Endothelial cell of umbilical vein (primary cell): ENCODE results near the gene SYT14. TPM values are rescaled to one million over a fixed set of nuclear protein-coding genes. Genes with fewer than 3 reads are reported as not detected.

Experiments used
- BruUV-seq: library from RNA; stranded (reverse); fragments of 400-500 nt; replicated peaks from 2 replicates; lab custom pipeline; 2021; lab: Mats Ljungman, UMichigan
- CTCF ChIA-PET: fragments of 300-600, 350-600 bp; sonication (Branson Sonifier 250); formaldehyde crosslinking; loops from one replicate; lab custom pipeline; 2021; ENCODE audit warnings: antibody characterized with exemption, inconsistent platforms; lab: Charles Lee
- POLR2A ChIA-PET: fragments of 300-600, 350-600 bp; sonication (Branson Sonifier 250); formaldehyde crosslinking; loops from one replicate; lab custom pipeline; 2021; ENCODE audit warnings: antibody characterized with exemption, inconsistent platforms; lab: Charles Lee
- DNase-seq: peaks from one replicate; pipeline ENCODE4 v3.0.0-alpha.2; 2011; ENCODE audit warnings: low read depth, low spot score
- FAIRE-seq: peaks from 2 replicates; lab custom pipeline; 2011; peaks lifted over from hg19 to GRCh38; lab: Jason Lieb, UNC
- H2AFZ ChIP-seq: 2 replicates; pipeline ENCODE4 v1.6.0; 2012; ENCODE audit warnings: low read depth, low read length, control low read depth, inconsistent platforms
- H3K27ac ChIP-seq: 2 replicates; pipeline ENCODE4 v1.5.1; 2011; ENCODE audit warnings: low read depth, mild to moderate bottlenecking, control low read depth, low read length, moderate library complexity; ENCODE audit not compliant: insufficient read depth
- H3K27me3 ChIP-seq, 2 experiments: 2 replicates each; pipeline versions ENCODE4 v1.6.0 to v1.6.1; 2011; ENCODE audit warnings: low read length in 2 of 2, mixed read lengths in 1 of 2; ENCODE audit not compliant: control insufficient read depth in 2 of 2, insufficient read depth in 2 of 2
- H3K36me3 ChIP-seq, 2 experiments: 2 replicates in 1 of 2; 3 replicates in 1 of 2; pipeline ENCODE4 v1.5.1; 2011; ENCODE audit warnings: low read length in 2 of 2, mild to moderate bottlenecking in 1 of 2, moderate library complexity in 1 of 2; ENCODE audit not compliant: control insufficient read depth in 2 of 2, insufficient read depth in 2 of 2; ENCODE audit errors: extremely low read depth in 1 of 2
- H3K4me1 ChIP-seq: 3 replicates; pipeline ENCODE4 v1.5.1; 2011; ENCODE audit warnings: mild to moderate bottlenecking, low read length; ENCODE audit not compliant: control insufficient read depth, insufficient read depth; ENCODE audit errors: extremely low read depth
- H3K4me2 ChIP-seq: 2 replicates; pipeline ENCODE4 v1.6.1; 2011; ENCODE audit warnings: low read length, control low read depth, mixed read lengths; ENCODE audit not compliant: insufficient read depth
- H3K4me3 ChIP-seq, 3 experiments: fragments of 200-600 bp in 1 of 3; sonication (generic), shearing (Covaris generic) in 1 of 3; replicated peaks in 1 of 3; 2 replicates each; pipeline ENCODE4 v1.5.1; 2011 to 2016; ENCODE audit warnings: control low read depth in 3 of 3, low read length in 3 of 3, mild to moderate bottlenecking in 2 of 3, inconsistent platforms in 1 of 3, low read depth in 1 of 3, moderate library complexity in 1 of 3; ENCODE audit not compliant: insufficient read depth in 1 of 3
- H3K79me2 ChIP-seq: 2 replicates; pipeline ENCODE4 v1.6.0; 2012; ENCODE audit warnings: low read length, inconsistent platforms; ENCODE audit not compliant: control insufficient read depth, insufficient read depth
- H3K9ac ChIP-seq: replicated peaks from 2 replicates; pipeline ENCODE3; 2011; ENCODE audit warnings: low read length, control low read depth; ENCODE audit not compliant: insufficient read depth; ENCODE audit errors: extremely low read depth
- H3K9me1 ChIP-seq: replicated peaks from 3 replicates; pipeline ENCODE4 v1.6.0; 2011; ENCODE audit warnings: mild to moderate bottlenecking, low read length; ENCODE audit not compliant: control insufficient read depth, insufficient read depth; ENCODE audit errors: extremely low read depth
- H3K9me3 ChIP-seq: replicated peaks from 2 replicates; pipeline ENCODE4 v1.5.1; 2012; ENCODE audit warnings: low read length, inconsistent platforms; ENCODE audit not compliant: control insufficient read depth, insufficient read depth
- H4K20me1 ChIP-seq: replicated peaks from 2 replicates; pipeline ENCODE3; 2011; ENCODE audit warnings: mild to moderate bottlenecking, low read length; ENCODE audit not compliant: control insufficient read depth, insufficient read depth; ENCODE audit errors: extremely low read depth
- EZH2 ChIP-seq: IDR thresholded peaks from 2 replicates; pipeline ENCODE4 v1.6.1; 2012; ENCODE audit warnings: borderline replicate concordance, low read depth, mild to moderate bottlenecking, moderate library complexity, low read length, inconsistent platforms; ENCODE audit not compliant: severe bottlenecking
- FOS ChIP-seq: IDR thresholded peaks from 2 replicates; pipeline ENCODE4 v1.6.1; 2011; ENCODE audit warnings: mild to moderate bottlenecking, low read length, moderate library complexity, borderline replicate concordance; ENCODE audit not compliant: insufficient read depth
- GATA2 ChIP-seq: IDR thresholded peaks from 2 replicates; pipeline ENCODE4 v1.7.0; 2011; ENCODE audit warnings: low read depth, mild to moderate bottlenecking, moderate library complexity, mixed read lengths, low read length; ENCODE audit not compliant: insufficient read length, insufficient read depth
- JUN ChIP-seq: IDR thresholded peaks from 2 replicates; pipeline ENCODE4 v1.6.1; 2011; ENCODE audit warnings: borderline replicate concordance, low read depth; ENCODE audit not compliant: insufficient read length, insufficient read depth
- MYC ChIP-seq: IDR thresholded peaks from one replicate; pipeline ENCODE4 v1.6.1; 2011; ENCODE audit warnings: mild to moderate bottlenecking, low read depth, low read length
- POLR2A ChIP-seq: IDR thresholded peaks from 2 replicates; pipeline ENCODE4 v1.6.1; 2012; ENCODE audit warnings: low read depth, mild to moderate bottlenecking, control low read depth, low read length
- POLR2AphosphoS5 ChIP-seq: IDR thresholded peaks from 2 replicates; pipeline ENCODE4 v1.6.1; 2012; ENCODE audit warnings: low read depth, mild to moderate bottlenecking, control low read depth, low read length, moderate library complexity; ENCODE audit not compliant: insufficient read depth
- dilution Hi-C: fragments of 300-500 bp; cut with MboI; formaldehyde crosslinking; loops from one replicate; pipeline ENCODE4 v1.15.0; 2019; ENCODE audit warnings: low sequenced_read_pairs; ENCODE audit not compliant: extremely low pct_ligation_motif_present
- intact Hi-C: fragments of 100-400 bp; cut with micrococcal nuclease; formaldehyde crosslinking; loops from one replicate; pipeline ENCODE4 v1.10.0; 2022
- polyA plus RNA-seq, 4 experiments: library from polyadenylated mRNA; depleted of rRNA in 3 of 4; stranded (reverse) in 3 of 4; unstranded in 1 of 4; fragments of >200 nt; gene quantifications; 2 replicates each; pipeline versions ENCODE4 v1.2.1 to v1.2.3, GENCODE V29; 2011 to 2012; ENCODE audit warnings: missing spikeins in 1 of 4
- total RNA-seq: library from RNA; stranded (reverse); gene quantifications from 2 replicates; pipeline ENCODE4 v1.2.3, GENCODE V29; 2021
- TF ChIP-seq, protein P1 (sequence below), 2 donors: IDR thresholded peaks; 1 replicate in 1 of 2; 2 replicates in 1 of 2; pipeline ENCODE4 v1.5.1; 2011; ENCODE audit warnings: low read length in 2 of 2, mild to moderate bottlenecking in 2 of 2, moderate library complexity in 2 of 2, control low read depth in 1 of 2, inconsistent platforms in 1 of 2, low read depth in 1 of 2; ENCODE audit not compliant: insufficient read depth in 1 of 2; ENCODE audit errors: extremely low read depth in 1 of 2
- TF ChIP-seq, protein P2 (sequence below): IDR thresholded peaks from 2 replicates; pipeline ENCODE4 v1.6.1; 2011; ENCODE audit not compliant: insufficient read depth, insufficient read length

The SYT14 gene
- total and polyA plus RNA-seq, 2 donors (not counting 3 experiments of a cell fraction or from before 2014, with no cell fraction given), result 0.08 to 0.18 TPM

DNA sequence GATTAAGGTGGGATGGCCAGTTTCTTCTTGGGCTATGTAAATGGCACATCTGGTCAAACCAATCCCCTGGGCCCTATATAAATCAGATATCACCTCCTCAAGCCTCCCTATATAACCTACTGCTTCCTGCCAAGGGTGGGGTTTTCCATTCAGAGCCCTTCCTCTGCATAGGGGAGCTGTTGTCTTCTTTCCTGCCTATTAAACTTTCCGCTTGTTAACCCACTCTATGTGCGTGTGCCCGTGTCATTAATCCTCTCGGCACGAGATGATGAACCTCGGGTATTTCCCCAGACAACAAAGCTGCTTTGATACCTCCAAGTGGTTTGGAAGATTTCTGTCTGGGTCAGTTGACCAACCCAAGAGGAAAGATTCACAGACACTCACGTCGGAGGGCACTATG is 275.3 kb downstream of the SYT14 start:
- Histone ChIP-seq H3K27ac (no peak overlapping the region), H2AFZ (no peak overlapping the region), H4K20me1 (no peaks in the 10 kb centered on the region), H3K4me1 (no peaks in the 10 kb centered on the region), H3K79me2 (no peaks in the 10 kb centered on the region), H3K9me1 (no peaks in the 10 kb centered on the region), H3K27me3 (peaks cover 2 to 7% of the 10 kb centered on the region in 2 experiments), H3K9ac (no peak overlapping the region), H3K4me3 (no peak overlapping the region), H3K36me3 (no peaks in the 10 kb centered on the region), H3K4me2 (no peak overlapping the region), H3K9me3 (no peaks in the 10 kb centered on the region)
- no TSS peak for BruUV-seq
- CTCF ChIA-PET, result interaction anchor here (0.6 to 1.4 kb wide), 3 partner anchors 10 to 40 kb away, joined by 3 to 5 read pairs (median 3); no protein-coding TSS in a partner anchor
- DNase-seq (no peak), FAIRE-seq (no peak)
- intact Hi-C loops, result no loop called here
- POLR2A ChIA-PET, result no interaction called here
- dilution Hi-C loops, result no loop called here
- TF ChIP-seq POLR2A, result no peak
- TF ChIP-seq FOS, result no peak
- no peak for TF ChIP-seq JUN
- TF ChIP-seq, protein P1, sequence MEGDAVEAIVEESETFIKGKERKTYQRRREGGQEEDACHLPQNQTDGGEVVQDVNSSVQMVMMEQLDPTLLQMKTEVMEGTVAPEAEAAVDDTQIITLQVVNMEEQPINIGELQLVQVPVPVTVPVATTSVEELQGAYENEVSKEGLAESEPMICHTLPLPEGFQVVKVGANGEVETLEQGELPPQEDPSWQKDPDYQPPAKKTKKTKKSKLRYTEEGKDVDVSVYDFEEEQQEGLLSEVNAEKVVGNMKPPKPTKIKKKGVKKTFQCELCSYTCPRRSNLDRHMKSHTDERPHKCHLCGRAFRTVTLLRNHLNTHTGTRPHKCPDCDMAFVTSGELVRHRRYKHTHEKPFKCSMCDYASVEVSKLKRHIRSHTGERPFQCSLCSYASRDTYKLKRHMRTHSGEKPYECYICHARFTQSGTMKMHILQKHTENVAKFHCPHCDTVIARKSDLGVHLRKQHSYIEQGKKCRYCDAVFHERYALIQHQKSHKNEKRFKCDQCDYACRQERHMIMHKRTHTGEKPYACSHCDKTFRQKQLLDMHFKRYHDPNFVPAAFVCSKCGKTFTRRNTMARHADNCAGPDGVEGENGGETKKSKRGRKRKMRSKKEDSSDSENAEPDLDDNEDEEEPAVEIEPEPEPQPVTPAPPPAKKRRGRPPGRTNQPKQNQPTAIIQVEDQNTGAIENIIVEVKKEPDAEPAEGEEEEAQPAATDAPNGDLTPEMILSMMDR (IDR thresholded peaks at IDR 0.05; ENCODE audit: extremely low read depth in 1 of 2, insufficient read depth in 1 of 2, low read depth in 1 of 2, low read length in 2 of 2), result no peak
- no peak for TF ChIP-seq EZH2
- TF ChIP-seq POLR2AphosphoS5, result no peak
- TF ChIP-seq MYC, result no peak
- TF ChIP-seq, protein P2, sequence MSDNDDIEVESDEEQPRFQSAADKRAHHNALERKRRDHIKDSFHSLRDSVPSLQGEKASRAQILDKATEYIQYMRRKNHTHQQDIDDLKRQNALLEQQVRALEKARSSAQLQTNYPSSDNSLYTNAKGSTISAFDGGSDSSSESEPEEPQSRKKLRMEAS, result no peak
- TF ChIP-seq GATA2, result no peak
